ENCODE data around the gene SLC38A11.
A peak's percentile ranks its signal among the peaks of the same experiment; 100 is the strongest.
"Not testable (repeated sequence)": the region's sequence is repeated elsewhere in the genome, so short reads cannot be mapped to it uniquely, and the experiment has no call there.

The SLC38A11 gene

GRCh38 chr2:164954954-164955701, at the start of gene SLC38A11:
SLC38A11 (minus strand) TSS chr2:164955525; CDS start chr2:164955247, 278 bp downstream.
- Histone ChIP-seq H3K36me3 (ENCODE audit: insufficient read depth, low read length) (no peaks in the 10 kb centered on the region), H3K9ac (ENCODE audit: low read depth, low read length) (peak within 1 kb of the TSS; percentile 14; the same call in 1 of the 2 replicates)

GRCh38 chr2:165003443-165004130, 48.3 kb upstream of the SLC38A11 start:
- no peak overlapping the region for H3K9ac ChIP-seq (ENCODE audit: low read depth, low read length)
- no peaks in the 10 kb centered on the region for H3K36me3 ChIP-seq (ENCODE audit: insufficient read depth, low read length)
- no peaks in the 10 kb centered on the region for H3K9me3 ChIP-seq (ENCODE audit: control insufficient read depth, insufficient read depth, low read length)
- H3K4me1 ChIP-seq (ENCODE audit: insufficient read depth, low read length): no peaks in the 10 kb centered on the region

More at GRCh38 chr2:164954954-164955701, at the start of gene SLC38A11:
- no peaks in the 10 kb centered on the region for H3K4me1 ChIP-seq (ENCODE audit: insufficient read depth, low read length)
- H3K9me3 ChIP-seq (ENCODE audit: control insufficient read depth, insufficient read depth, low read length): no peaks in the 10 kb centered on the region

- Histone ChIP-seq H3K9ac (ENCODE audit: low read depth, low read length) (no peak overlapping the region), H3K4me1 (ENCODE audit: insufficient read depth, low read length) (no peaks in the 10 kb centered on the region), H3K36me3 (ENCODE audit: insufficient read depth, low read length) (no peaks in the 10 kb centered on the region), H3K9me3 (ENCODE audit: control insufficient read depth, insufficient read depth, low read length) (no peaks in the 10 kb centered on the region)
These were observed 47.3 kb upstream of the SLC38A11 start for GRCh38 chr2:165002638-165003037.

GRCh38 chr2:164994664-164995299, 39.5 kb upstream of the SLC38A11 start:
- H3K4me1 ChIP-seq (ENCODE audit: insufficient read depth, low read length); H3K9me3 ChIP-seq (ENCODE audit: control insufficient read depth, insufficient read depth, low read length); H3K36me3 ChIP-seq (ENCODE audit: insufficient read depth, low read length); H3K9ac ChIP-seq (ENCODE audit: low read depth, low read length): not testable (repeated sequence)

- Histone ChIP-seq H3K9ac (ENCODE audit: low read depth, low read length) (no peak overlapping the region), H3K36me3 (ENCODE audit: insufficient read depth, low read length) (no peaks in the 10 kb centered on the region), H3K9me3 (ENCODE audit: control insufficient read depth, insufficient read depth, low read length) (no peaks in the 10 kb centered on the region), H3K4me1 (ENCODE audit: insufficient read depth, low read length) (no peaks in the 10 kb centered on the region)
These were observed 38.1 kb upstream of the SLC38A11 start for GRCh38 chr2:164993287-164994016.

GRCh38 chr2:164992818-164993217, 37.5 kb upstream of the SLC38A11 start:
- no peaks in the 10 kb centered on the region for H3K36me3 ChIP-seq (ENCODE audit: insufficient read depth, low read length)
- H3K9ac ChIP-seq (ENCODE audit: low read depth, low read length): no peak overlapping the region
- no peaks in the 10 kb centered on the region for H3K9me3 ChIP-seq (ENCODE audit: control insufficient read depth, insufficient read depth, low read length)
- no peaks in the 10 kb centered on the region for H3K4me1 ChIP-seq (ENCODE audit: insufficient read depth, low read length)

- not testable (repeated sequence) for H3K9me3 ChIP-seq (ENCODE audit: control insufficient read depth, insufficient read depth, low read length); H3K4me1 ChIP-seq (ENCODE audit: insufficient read depth, low read length); H3K36me3 ChIP-seq (ENCODE audit: insufficient read depth, low read length); H3K9ac ChIP-seq (ENCODE audit: low read depth, low read length)
These were observed 36.7 kb upstream of the SLC38A11 start for GRCh38 chr2:164992093-164992454.

GRCh38 chr2:164991361-164992092, 36.2 kb upstream of the SLC38A11 start:
- H3K9me3 ChIP-seq (ENCODE audit: control insufficient read depth, insufficient read depth, low read length); H3K9ac ChIP-seq (ENCODE audit: low read depth, low read length); H3K4me1 ChIP-seq (ENCODE audit: insufficient read depth, low read length): not testable (repeated sequence)

GRCh38 chr2:164990953-164991352, 35.6 kb upstream of the SLC38A11 start:
- not testable (repeated sequence) for H3K9ac ChIP-seq (ENCODE audit: low read depth, low read length); H3K36me3 ChIP-seq (ENCODE audit: insufficient read depth, low read length); H3K4me1 ChIP-seq (ENCODE audit: insufficient read depth, low read length); H3K9me3 ChIP-seq (ENCODE audit: control insufficient read depth, insufficient read depth, low read length)

More at GRCh38 chr2:164991361-164992092, 36.2 kb upstream of the SLC38A11 start:
- not testable (repeated sequence) for H3K36me3 ChIP-seq (ENCODE audit: insufficient read depth, low read length)

GRCh38 chr2:164988805-164989204, 33.5 kb upstream of the SLC38A11 start:
- not testable (repeated sequence) for H3K36me3 ChIP-seq (ENCODE audit: insufficient read depth, low read length); H3K9ac ChIP-seq (ENCODE audit: low read depth, low read length); H3K9me3 ChIP-seq (ENCODE audit: control insufficient read depth, insufficient read depth, low read length); H3K4me1 ChIP-seq (ENCODE audit: insufficient read depth, low read length)

- H3K9me3 ChIP-seq (ENCODE audit: control insufficient read depth, insufficient read depth, low read length); H3K36me3 ChIP-seq (ENCODE audit: insufficient read depth, low read length); H3K9ac ChIP-seq (ENCODE audit: low read depth, low read length); H3K4me1 ChIP-seq (ENCODE audit: insufficient read depth, low read length): not testable (repeated sequence)
These were observed 30.7 kb upstream of the SLC38A11 start for GRCh38 chr2:164986027-164986426.

- no peaks in the 10 kb centered on the region for H3K36me3 ChIP-seq (ENCODE audit: insufficient read depth, low read length)
- H3K4me1 ChIP-seq (ENCODE audit: insufficient read depth, low read length): peaks cover 7% of the 10 kb centered on the region; the same call in 1 of the 2 replicates
- H3K9me3 ChIP-seq (ENCODE audit: control insufficient read depth, insufficient read depth, low read length): no peaks in the 10 kb centered on the region
- H3K9ac ChIP-seq (ENCODE audit: low read depth, low read length): no peak overlapping the region
These were observed 29.1 kb upstream of the SLC38A11 start for GRCh38 chr2:164984428-164984827.

GRCh38 chr2:164981217-164981990, 26.1 kb upstream of the SLC38A11 start:
- Histone ChIP-seq H3K9me3 (ENCODE audit: control insufficient read depth, insufficient read depth, low read length) (no peaks in the 10 kb centered on the region), H3K9ac (ENCODE audit: low read depth, low read length) (no peak overlapping the region), H3K36me3 (ENCODE audit: insufficient read depth, low read length) (no peaks in the 10 kb centered on the region), H3K4me1 (ENCODE audit: insufficient read depth, low read length) (peaks cover 7% of the 10 kb centered on the region; the same call in 1 of the 2 replicates)
